ENCODE measurements around the gene TMEM150B. TPM values are rescaled to one million over a fixed set of nuclear protein-coding genes. Genes with fewer than 3 reads are reported as not detected.

The TMEM150B gene
- total and polyA plus RNA-seq, 9 of the 15 experiments (the other 6 are each of a cell fraction or from before 2014, with no cell fraction given), result 0.47 to 1.3 (median 0.74) TPM; not detected in 2

GRCh38 chr19:55339105-55339888 is 14.2 kb upstream of the TMEM150B start, which contains the start of gene KMT5C (continued):
- TF ChIP-seq MAZ (CRISPR knock-in tag; conservative IDR thresholded peaks at IDR 0.05 in 1 of 2, IDR thresholded peaks at IDR 0.05 in 1 of 2), result peak; percentile 84 to 97
- TF ChIP-seq MYC (IDR thresholded peaks at IDR 0.05; ENCODE audit: low read depth, low read length), result no peak; the same call in none of the 2 replicates
- TF ChIP-seq MYC (CRISPR knock-in tag; IDR thresholded peaks at IDR 0.05; ENCODE audit: borderline replicate concordance, low read depth), result no peak
- TF ChIP-seq, protein P1, sequence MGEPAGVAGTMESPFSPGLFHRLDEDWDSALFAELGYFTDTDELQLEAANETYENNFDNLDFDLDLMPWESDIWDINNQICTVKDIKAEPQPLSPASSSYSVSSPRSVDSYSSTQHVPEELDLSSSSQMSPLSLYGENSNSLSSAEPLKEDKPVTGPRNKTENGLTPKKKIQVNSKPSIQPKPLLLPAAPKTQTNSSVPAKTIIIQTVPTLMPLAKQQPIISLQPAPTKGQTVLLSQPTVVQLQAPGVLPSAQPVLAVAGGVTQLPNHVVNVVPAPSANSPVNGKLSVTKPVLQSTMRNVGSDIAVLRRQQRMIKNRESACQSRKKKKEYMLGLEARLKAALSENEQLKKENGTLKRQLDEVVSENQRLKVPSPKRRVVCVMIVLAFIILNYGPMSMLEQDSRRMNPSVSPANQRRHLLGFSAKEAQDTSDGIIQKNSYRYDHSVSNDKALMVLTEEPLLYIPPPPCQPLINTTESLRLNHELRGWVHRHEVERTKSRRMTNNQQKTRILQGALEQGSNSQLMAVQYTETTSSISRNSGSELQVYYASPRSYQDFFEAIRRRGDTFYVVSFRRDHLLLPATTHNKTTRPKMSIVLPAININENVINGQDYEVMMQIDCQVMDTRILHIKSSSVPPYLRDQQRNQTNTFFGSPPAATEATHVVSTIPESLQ (CRISPR knock-in tag; IDR thresholded peaks at IDR 0.05), result no peak
- TF ChIP-seq, protein P2, sequence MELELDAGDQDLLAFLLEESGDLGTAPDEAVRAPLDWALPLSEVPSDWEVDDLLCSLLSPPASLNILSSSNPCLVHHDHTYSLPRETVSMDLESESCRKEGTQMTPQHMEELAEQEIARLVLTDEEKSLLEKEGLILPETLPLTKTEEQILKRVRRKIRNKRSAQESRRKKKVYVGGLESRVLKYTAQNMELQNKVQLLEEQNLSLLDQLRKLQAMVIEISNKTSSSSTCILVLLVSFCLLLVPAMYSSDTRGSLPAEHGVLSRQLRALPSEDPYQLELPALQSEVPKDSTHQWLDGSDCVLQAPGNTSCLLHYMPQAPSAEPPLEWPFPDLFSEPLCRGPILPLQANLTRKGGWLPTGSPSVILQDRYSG (tag; conservative IDR thresholded peaks at IDR 0.05; ENCODE audit: low read depth), result no peak
- TF ChIP-seq NEUROD1 (IDR thresholded peaks at IDR 0.05; ENCODE audit: borderline replicate concordance, low read depth, low read length, partially characterized antibody), result peak; percentile 97
- no peak for TF ChIP-seq BHLHE40 (IDR thresholded peaks at IDR 0.05; ENCODE audit: low read length)
- TF ChIP-seq ZNF263 (CRISPR knock-in tag; IDR thresholded peaks at IDR 0.05; ENCODE audit: borderline replicate concordance), result no peak; the same call in 1 of the 2 replicates
- no peak for TF ChIP-seq NKRF (IDR thresholded peaks at IDR 0.05; ENCODE audit: borderline replicate concordance)
- TF ChIP-seq CREBBP (IDR thresholded peaks at IDR 0.05; ENCODE audit: low read depth, low read length), result no peak
- TF ChIP-seq SMC3 (conservative IDR thresholded peaks at IDR 0.05; ENCODE audit: insufficient read depth, low read depth, low read length), result peak; percentile 39; the same call in 1 of the 2 replicates
- no peak for TF ChIP-seq ZNF133 (CRISPR knock-in tag; IDR thresholded peaks at IDR 0.05)
- no peak for TF ChIP-seq ZNF586 (CRISPR knock-in tag; conservative IDR thresholded peaks at IDR 0.05)
- no peak for TF ChIP-seq ZNF184 (CRISPR knock-in tag; IDR thresholded peaks at IDR 0.05)
- TF ChIP-seq PYGO2 (tag; IDR thresholded peaks at IDR 0.05), result no peak
- TF ChIP-seq XRCC4 (IDR thresholded peaks at IDR 0.05; ENCODE audit: extremely low read depth, insufficient read depth, insufficient read length), result no peak
- no peak for TF ChIP-seq GABPB2 (CRISPR knock-in tag; conservative IDR thresholded peaks at IDR 0.05)
- no peak for TF ChIP-seq NCOA1 (IDR thresholded peaks at IDR 0.05; ENCODE audit: low read depth)
- TF ChIP-seq SETDB1 (IDR thresholded peaks at IDR 0.05; ENCODE audit: low read length), result no peak
- TF ChIP-seq MTA3 (IDR thresholded peaks at IDR 0.05; ENCODE audit: borderline replicate concordance), result peak; percentile 92; the same call in 1 of the 2 replicates
- 0 out of 2 replicates have a peak, but pooled peaks have one; percentile 33 for TF ChIP-seq POLR2AphosphoS5 (IDR thresholded peaks at IDR 0.05; ENCODE audit: control insufficient read depth, insufficient read depth, low read depth, low read length)
- TF ChIP-seq SUPT5H (IDR thresholded peaks at IDR 0.05), result no peak

Measured in K562 (cell line).